HepG2 (cell line): Measurements from ENCODE around the gene TRAPPC3. TPM values are rescaled to one million over a fixed set of nuclear protein-coding genes. Genes with fewer than 3 reads are reported as not detected.

Experiments
- AFF4 ChIP-seq: sonication (generic); formaldehyde crosslinking; IDR thresholded peaks from 2 replicates; pipeline ENCODE4 v1.4.0; 2020; ENCODE audit warnings: missing genetic modification reagents
- ATF7 ChIP-seq, 2 experiments: fragments of 450-650 bp in 1 of 2; sonication (generic) in 1 of 2; formaldehyde crosslinking in 1 of 2; IDR thresholded peaks; 2 replicates each; pipeline versions ENCODE4 v1.4.0 to v1.6.1; 2016 to 2020; ENCODE audit warnings: antibody characterized with exemption in 1 of 2, mild to moderate bottlenecking in 1 of 2, missing genetic modification reagents in 1 of 2
- ETV6 ChIP-seq: sonication (generic); formaldehyde crosslinking; conservative IDR thresholded peaks from 2 replicates; pipeline ENCODE4 v1.4.0; 2020; ENCODE audit warnings: missing genetic modification reagents
- KDM5B ChIP-seq: sonication (generic); formaldehyde crosslinking; IDR thresholded peaks from 2 replicates; pipeline ENCODE4 v1.4.0; 2020; ENCODE audit warnings: missing genetic modification reagents, mild to moderate bottlenecking, borderline replicate concordance
- KLF6 ChIP-seq: IDR thresholded peaks from 2 replicates; pipeline ENCODE4 v1.8.0; 2016; ENCODE audit warnings: missing biosample characterization, missing genetic modification reagents
- LBX2 ChIP-seq: sonication (generic); formaldehyde crosslinking; IDR thresholded peaks from 2 replicates; pipeline ENCODE4 v1.5.0; 2020; ENCODE audit warnings: missing genetic modification reagents, mild to moderate bottlenecking, borderline replicate concordance
- TARDBP ChIP-seq: sonication (generic); formaldehyde crosslinking; IDR thresholded peaks from 2 replicates; pipeline ENCODE4 v1.8.0; 2022; ENCODE audit warnings: mild to moderate bottlenecking, missing genetic modification reagents
- TBX3 ChIP-seq: fragments of 450-650 bp; IDR thresholded peaks from 2 replicates; pipeline ENCODE4 v1.6.1; 2017; ENCODE audit warnings: antibody characterized with exemption, mild to moderate bottlenecking, inconsistent platforms, borderline replicate concordance
- ZBTB33 ChIP-seq: sonication (generic); formaldehyde crosslinking; IDR thresholded peaks from 2 replicates; pipeline ENCODE4 v1.4.0; 2020; ENCODE audit warnings: missing genetic modification reagents
- ZFP1 ChIP-seq: IDR thresholded peaks from 2 replicates; pipeline ENCODE4 v1.6.1; 2016
- ZNF674 ChIP-seq: sonication (generic); formaldehyde crosslinking; IDR thresholded peaks from 2 replicates; pipeline ENCODE4 v1.5.0; 2020; ENCODE audit warnings: low read depth, mild to moderate bottlenecking, missing genetic modification reagents
- ZNF761 ChIP-seq: sonication (generic); formaldehyde crosslinking; conservative IDR thresholded peaks from 2 replicates; pipeline ENCODE4 v1.4.0; 2020; ENCODE audit warnings: mild to moderate bottlenecking, missing genetic modification reagents
- ZNF83 ChIP-seq: sonication (generic); formaldehyde crosslinking; IDR thresholded peaks from 2 replicates; pipeline ENCODE4 v1.4.0; 2020; ENCODE audit warnings: missing genetic modification reagents, mild to moderate bottlenecking, borderline replicate concordance
- ZSCAN22 ChIP-seq: sonication (generic); formaldehyde crosslinking; IDR thresholded peaks from 2 replicates; pipeline ENCODE4 v1.4.0; 2020; ENCODE audit warnings: mild to moderate bottlenecking, missing genetic modification reagents
- polyA plus RNA-seq, 8 experiments: library from polyadenylated mRNA; depleted of rRNA in 3 of 8; stranded (reverse) in 7 of 8; unstranded in 1 of 8; fragments of >200 nt; fragmentation: Illumina TruSeq in 4 of 8; extraction: Trizol in 4 of 8; gene quantifications; 2 replicates each; pipeline versions ENCODE4 v1.2.1 to v1.2.3, GENCODE V29; 2011 to 2016; ENCODE audit warnings: low read depth in 4 of 8, missing spikeins in 1 of 8, mixed read lengths in 1 of 8; ENCODE audit not compliant: insufficient read depth in 1 of 8
- total RNA-seq, 5 experiments: library from RNA; depleted of rRNA; stranded (reverse); fragments of >200 nt; fragmentation: Illumina TruSeq; extraction: Trizol; gene quantifications; 2 replicates each; pipeline ENCODE4 v1.2.3, GENCODE V29; 2016; ENCODE audit warnings: low read depth in 1 of 5
- TF ChIP-seq, protein P1 (sequence below): sonication (generic); formaldehyde crosslinking; IDR thresholded peaks from 2 replicates; pipeline ENCODE4 v1.5.0; 2020; ENCODE audit warnings: mild to moderate bottlenecking, missing genetic modification reagents
- TF ChIP-seq, protein P2 (sequence below), 2 experiments: fragments of 450-650 bp in 1 of 2; sonication (generic) in 1 of 2; formaldehyde crosslinking; IDR thresholded peaks; 2 replicates each; pipeline versions ENCODE4 v1.5.0 to v1.8.0; 2020 to 2022; ENCODE audit warnings: mild to moderate bottlenecking in 1 of 2, missing genetic modification reagents in 1 of 2
- TF ChIP-seq, protein P3 (sequence below): sonication (generic); formaldehyde crosslinking; IDR thresholded peaks from 2 replicates; pipeline ENCODE4 v1.8.0; 2022; ENCODE audit warnings: missing genetic modification reagents, low read depth, mild to moderate bottlenecking, borderline replicate concordance

TRAPPC3 gene
- total and polyA plus RNA-seq, 2 of the 13 experiments (the other 11 are each of a cell fraction or from before 2014, with no cell fraction given): 53.7 to 62.4 TPM

DNA sequence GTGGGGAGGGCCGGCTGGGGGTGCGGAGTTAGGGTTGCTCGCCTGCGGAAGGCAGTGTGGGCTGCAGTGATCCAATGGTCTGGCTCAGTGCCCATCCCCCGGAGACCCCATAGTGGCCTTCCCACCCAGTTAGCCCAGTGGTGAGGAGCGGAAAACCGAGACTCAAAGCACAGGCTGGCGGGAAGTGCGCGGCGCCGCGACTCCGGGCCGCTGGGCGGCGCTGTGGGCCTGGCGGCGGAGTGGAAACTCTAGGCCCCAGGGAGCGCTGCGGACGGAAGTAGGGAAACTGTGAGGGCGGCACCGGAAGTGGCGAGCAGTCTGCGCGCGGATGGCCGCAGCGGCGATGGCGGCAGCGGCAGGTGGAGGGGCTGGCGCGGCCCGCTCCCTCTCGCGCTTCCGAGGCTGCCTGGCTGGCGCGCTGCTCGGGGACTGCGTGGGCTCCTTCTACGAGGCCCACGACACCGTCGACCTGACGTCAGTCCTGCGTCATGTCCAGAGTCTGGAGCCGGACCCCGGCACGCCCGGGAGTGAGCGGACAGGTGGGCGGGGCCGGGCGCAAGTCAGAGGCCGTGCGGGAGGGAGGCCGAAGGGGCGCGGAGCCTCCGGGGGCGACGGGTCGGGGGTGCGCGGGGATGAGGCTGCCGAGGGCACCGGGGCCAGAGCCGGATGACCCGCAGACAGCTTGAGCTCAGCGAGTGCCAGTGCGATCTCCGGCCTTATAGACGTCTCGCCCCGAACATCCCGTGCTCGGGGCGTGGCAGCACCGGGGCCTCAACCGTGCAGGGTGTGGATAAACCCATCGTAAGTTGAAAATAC, 60.5 kb downstream of the TRAPPC3 start, which contains the start of gene ADPRS (continued):
- TF ChIP-seq, protein P1, sequence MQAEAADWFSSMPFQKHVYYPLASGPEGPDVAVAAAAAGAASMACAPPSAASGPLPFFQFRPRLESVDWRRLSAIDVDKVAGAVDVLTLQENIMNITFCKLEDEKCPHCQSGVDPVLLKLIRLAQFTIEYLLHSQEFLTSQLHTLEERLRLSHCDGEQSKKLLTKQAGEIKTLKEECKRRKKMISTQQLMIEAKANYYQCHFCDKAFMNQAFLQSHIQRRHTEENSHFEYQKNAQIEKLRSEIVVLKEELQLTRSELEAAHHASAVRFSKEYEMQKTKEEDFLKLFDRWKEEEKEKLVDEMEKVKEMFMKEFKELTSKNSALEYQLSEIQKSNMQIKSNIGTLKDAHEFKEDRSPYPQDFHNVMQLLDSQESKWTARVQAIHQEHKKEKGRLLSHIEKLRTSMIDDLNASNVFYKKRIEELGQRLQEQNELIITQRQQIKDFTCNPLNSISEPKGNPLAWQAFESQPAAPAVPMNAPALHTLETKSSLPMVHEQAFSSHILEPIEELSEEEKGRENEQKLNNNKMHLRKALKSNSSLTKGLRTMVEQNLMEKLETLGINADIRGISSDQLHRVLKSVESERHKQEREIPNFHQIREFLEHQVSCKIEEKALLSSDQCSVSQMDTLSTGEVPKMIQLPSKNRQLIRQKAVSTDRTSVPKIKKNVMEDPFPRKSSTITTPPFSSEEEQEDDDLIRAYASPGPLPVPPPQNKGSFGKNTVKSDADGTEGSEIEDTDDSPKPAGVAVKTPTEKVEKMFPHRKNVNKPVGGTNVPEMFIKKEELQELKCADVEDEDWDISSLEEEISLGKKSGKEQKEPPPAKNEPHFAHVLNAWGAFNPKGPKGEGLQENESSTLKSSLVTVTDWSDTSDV: 0 out of 2 replicates have a peak, but pooled peaks have one; percentile 56
- no peak for TF ChIP-seq ATF7 (IDR thresholded peaks at IDR 0.05)
- TF ChIP-seq ATF7 (CRISPR knock-in tag; IDR thresholded peaks at IDR 0.05): no peak; the same call in 1 of the 2 replicates
- TF ChIP-seq AFF4 (CRISPR knock-in tag): no peak
- no peak for TF ChIP-seq ZNF674
- peak; percentile 76; the same call in 1 of the 2 replicates for TF ChIP-seq ZFP1 (CRISPR knock-in tag)
- TF ChIP-seq, protein P2, sequence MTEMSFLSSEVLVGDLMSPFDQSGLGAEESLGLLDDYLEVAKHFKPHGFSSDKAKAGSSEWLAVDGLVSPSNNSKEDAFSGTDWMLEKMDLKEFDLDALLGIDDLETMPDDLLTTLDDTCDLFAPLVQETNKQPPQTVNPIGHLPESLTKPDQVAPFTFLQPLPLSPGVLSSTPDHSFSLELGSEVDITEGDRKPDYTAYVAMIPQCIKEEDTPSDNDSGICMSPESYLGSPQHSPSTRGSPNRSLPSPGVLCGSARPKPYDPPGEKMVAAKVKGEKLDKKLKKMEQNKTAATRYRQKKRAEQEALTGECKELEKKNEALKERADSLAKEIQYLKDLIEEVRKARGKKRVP (CRISPR knock-in tag; IDR thresholded peaks at IDR 0.05): peak in 1 of 2 experiments; percentile 27; a peak in 1 of 4 replicates
- TF ChIP-seq LBX2 (CRISPR knock-in tag): no peak
- TF ChIP-seq KLF6 (CRISPR knock-in tag): peak; percentile 92
- TF ChIP-seq ZBTB33 (CRISPR knock-in tag): peak; percentile 58; the same call in 1 of the 2 replicates
- TF ChIP-seq, protein P3, sequence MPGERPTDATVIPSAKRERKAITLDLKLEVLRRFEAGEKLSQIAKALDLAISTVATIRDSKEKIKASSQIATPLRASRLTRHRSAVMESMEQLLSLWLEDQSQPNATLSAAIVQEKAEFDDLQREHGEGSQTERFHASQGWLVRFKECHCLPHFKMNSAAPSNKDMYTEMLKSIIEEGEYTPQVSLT: peak; percentile 38; the same call in 1 of the 2 replicates
- peak; percentile 94 for TF ChIP-seq TARDBP (CRISPR knock-in tag)
- 0 out of 2 replicates have a peak, but pooled peaks have one; percentile 38 for TF ChIP-seq ZSCAN22 (CRISPR knock-in tag)
- TF ChIP-seq ZNF761: peak; percentile 79; the same call in 1 of the 2 replicates
- TF ChIP-seq ZNF83 (CRISPR knock-in tag): peak; percentile 81; the same call in 1 of the 2 replicates
- TF ChIP-seq ETV6 (CRISPR knock-in tag): 0 out of 2 replicates have a peak, but pooled peaks have one; percentile 59
- peak; percentile 88 for TF ChIP-seq KDM5B (CRISPR knock-in tag)
- no peak for TF ChIP-seq TBX3
